H1 (cell line): ENCODE results near the gene TRAK1. TPM values are rescaled to one million over a fixed set of nuclear protein-coding genes. Genes with fewer than 3 reads are reported as not detected.

Experiments
- CTCF ChIA-PET: fragments of 300-600 bp; sonication (Branson Sonifier 250); formaldehyde crosslinking; loops from one replicate; lab custom pipeline; 2021; ENCODE audit not compliant: partially characterized antibody; lab: Charles Lee
- POLR2A ChIA-PET: fragments of 300-600 bp; sonication (Branson Sonifier 250); formaldehyde crosslinking; loops from one replicate; lab custom pipeline; 2021; ENCODE audit warnings: inconsistent platforms; ENCODE audit not compliant: partially characterized antibody; lab: Charles Lee
- DNase-seq, 2 experiments: peaks; one replicate each; pipeline versions ENCODE4 v3.0.0 to v3.0.0-alpha.2; 2010 to 2022; ENCODE audit warnings: low spot score in 2 of 2, low read depth in 1 of 2, mixed read lengths in 1 of 2
- FAIRE-seq: peaks from 2 replicates; lab custom pipeline; 2011; peaks lifted over from hg19 to GRCh38; lab: Jason Lieb, UNC
- H2AFZ ChIP-seq: 2 replicates; pipeline ENCODE4 v1.8.1; 2012; ENCODE audit warnings: low read length, inconsistent platforms
- H2AK5ac ChIP-seq: 2 replicates; pipeline ENCODE4 v1.6.1; 2013; ENCODE audit warnings: low read depth, low read length
- H2BK120ac ChIP-seq: replicated peaks from 2 replicates; pipeline ENCODE3; 2013; ENCODE audit warnings: low read depth, low read length, inconsistent platforms
- H2BK12ac ChIP-seq: 2 replicates; pipeline ENCODE4 v1.6.1; 2013; ENCODE audit warnings: low read depth, low read length
- H2BK15ac ChIP-seq: 2 replicates; pipeline ENCODE4 v1.6.1; 2013; ENCODE audit warnings: low read length
- H2BK20ac ChIP-seq: 2 replicates; pipeline ENCODE4 v1.6.1; 2013; ENCODE audit warnings: low read length
- H2BK5ac ChIP-seq: 2 replicates; pipeline ENCODE4 v1.6.1; 2013; ENCODE audit warnings: low read depth, low read length
- H3K14ac ChIP-seq: 2 replicates; pipeline ENCODE4 v1.6.1; 2013; ENCODE audit warnings: inconsistent platforms; ENCODE audit not compliant: insufficient read length
- H3K18ac ChIP-seq: 2 replicates; pipeline ENCODE4 v1.6.1; 2013; ENCODE audit warnings: low read length; ENCODE audit errors: extremely low read depth
- H3K23ac ChIP-seq: 2 replicates; pipeline ENCODE4 v1.6.1; 2013; ENCODE audit warnings: inconsistent platforms; ENCODE audit not compliant: insufficient read length
- H3K23me2 ChIP-seq: 2 replicates; pipeline ENCODE4 v1.6.1; 2013; ENCODE audit warnings: low read depth, low read length
- H3K27ac ChIP-seq: 2 replicates; pipeline ENCODE4 v1.6.1; 2011; ENCODE audit warnings: low read depth, low read length, inconsistent platforms
- H3K27me3 ChIP-seq, 4 experiments: replicated peaks in 1 of 4; 1 replicate in 1 of 4; 2 replicates in 3 of 4; pipeline versions ENCODE4 v1.6.1 to v1.8.1; 2011 to 2013; ENCODE audit warnings: low read length in 3 of 4, mild to moderate bottlenecking in 3 of 4, inconsistent platforms in 2 of 4, mixed read lengths in 2 of 4, moderate library complexity in 1 of 4; ENCODE audit not compliant: control insufficient read depth in 3 of 4, insufficient read depth in 3 of 4; ENCODE audit errors: extremely low read depth in 1 of 4
- H3K36me3 ChIP-seq, 4 experiments: 2 replicates each; pipeline versions ENCODE4 v1.6.1 to v1.8.1; 2011 to 2013; ENCODE audit warnings: mild to moderate bottlenecking in 4 of 4, low read length in 3 of 4, moderate library complexity in 2 of 4, control low read depth in 1 of 4, inconsistent platforms in 1 of 4; ENCODE audit not compliant: insufficient read depth in 4 of 4, control insufficient read depth in 2 of 4
- H3K4ac ChIP-seq: replicated peaks from 2 replicates; pipeline ENCODE3; 2013; ENCODE audit warnings: low read length, low read depth, mixed read lengths, inconsistent platforms; ENCODE audit not compliant: insufficient read length
- H3K4me1 ChIP-seq, 4 experiments: replicated peaks in 1 of 4; 1 replicate in 1 of 4; 2 replicates in 3 of 4; pipeline versions ENCODE4 v1.6.1 to v1.8.1; 2011 to 2013; ENCODE audit warnings: low read length in 3 of 4, inconsistent platforms in 2 of 4, mixed read lengths in 1 of 4; ENCODE audit not compliant: insufficient read depth in 4 of 4, control insufficient read depth in 3 of 4
- H3K4me2 ChIP-seq, 2 experiments: 2 replicates each; pipeline versions ENCODE4 v1.6.1 to v1.8.1; 2011 to 2013; ENCODE audit warnings: low read depth in 2 of 2, low read length in 2 of 2, control low read depth in 1 of 2, inconsistent platforms in 1 of 2, mild to moderate bottlenecking in 1 of 2; ENCODE audit not compliant: insufficient read depth in 1 of 2
- H3K4me3 ChIP-seq, 4 experiments: fragments of 200-600, 300-600 bp in 1 of 4; sonication (generic), shearing (Covaris generic), sonication (Bioruptor Twin) in 1 of 4; 2 replicates each; pipeline versions ENCODE4 v1.5.1 to v1.8.1; 2011 to 2016; ENCODE audit warnings: low read length in 4 of 4, low read depth in 3 of 4, control low read depth in 2 of 4, inconsistent platforms in 2 of 4, mild to moderate bottlenecking in 2 of 4, mixed read lengths in 1 of 4, moderate library complexity in 1 of 4; ENCODE audit not compliant: insufficient read depth in 2 of 4; ENCODE audit errors: extremely low read depth in 1 of 4
- H3K56ac ChIP-seq: replicated peaks from 2 replicates; pipeline ENCODE3; 2013; ENCODE audit warnings: low read depth, mild to moderate bottlenecking, mixed read lengths, low read length, inconsistent platforms; ENCODE audit not compliant: insufficient read length
- H3K79me1 ChIP-seq: 2 replicates; pipeline ENCODE4 v1.6.1; 2013; ENCODE audit warnings: low read depth, low read length, control low read depth
- H3K79me2 ChIP-seq, 2 experiments: 2 replicates each; pipeline versions ENCODE4 v1.6.1 to v1.8.1; 2012 to 2013; ENCODE audit warnings: low read length in 2 of 2, mild to moderate bottlenecking in 2 of 2, inconsistent platforms in 1 of 2; ENCODE audit not compliant: insufficient read depth in 2 of 2, control insufficient read depth in 1 of 2
- H3K9ac ChIP-seq, 4 experiments: replicated peaks in 1 of 4; 1 replicate in 1 of 4; 2 replicates in 3 of 4; pipeline versions ENCODE4 v1.6.1 to v1.8.1; 2011 to 2013; ENCODE audit warnings: low read depth in 3 of 4, low read length in 3 of 4, control low read depth in 2 of 4, mild to moderate bottlenecking in 2 of 4, moderate library complexity in 2 of 4, inconsistent platforms in 1 of 4; ENCODE audit errors: extremely low read depth in 1 of 4
- H3K9me3 ChIP-seq, 2 experiments: 2 replicates each; pipeline versions ENCODE4 v1.6.1 to v1.8.1; 2012 to 2013; ENCODE audit warnings: mild to moderate bottlenecking in 2 of 2, moderate library complexity in 2 of 2, control low read depth in 1 of 2, inconsistent platforms in 1 of 2, low read depth in 1 of 2, low read length in 1 of 2, mixed read lengths in 1 of 2; ENCODE audit not compliant: insufficient read depth in 2 of 2
- H4K20me1 ChIP-seq, 2 experiments: replicated peaks in 1 of 2; 2 replicates each; pipeline versions ENCODE3 to v1.8.1; 2011 to 2013; ENCODE audit warnings: inconsistent platforms in 2 of 2, low read length in 2 of 2, mild to moderate bottlenecking in 1 of 2; ENCODE audit not compliant: insufficient read depth in 2 of 2, control insufficient read depth in 1 of 2
- H4K5ac ChIP-seq: 2 replicates; pipeline ENCODE4 v1.6.1; 2013; ENCODE audit warnings: low read length, low read depth, mixed read lengths, inconsistent platforms; ENCODE audit not compliant: insufficient read length
- H4K8ac ChIP-seq: 2 replicates; pipeline ENCODE4 v1.8.0; 2013; ENCODE audit warnings: mild to moderate bottlenecking, moderate library complexity, low read length, inconsistent platforms; ENCODE audit not compliant: insufficient read depth; ENCODE audit errors: extremely low read depth
- H4K91ac ChIP-seq: replicated peaks from 2 replicates; pipeline ENCODE3; 2013; ENCODE audit warnings: low read length, mixed read lengths, inconsistent platforms; ENCODE audit not compliant: insufficient read length
- CHD2 ChIP-seq: IDR thresholded peaks from 2 replicates; pipeline ENCODE4 v1.6.1; 2012; ENCODE audit warnings: low read length, improper control_type of control experiment
- TCF12 ChIP-seq: IDR thresholded peaks from 2 replicates; pipeline ENCODE4 v1.6.1; 2011; ENCODE audit warnings: low read depth, mild to moderate bottlenecking, low read length
- YY1 ChIP-seq: IDR thresholded peaks from 2 replicates; pipeline ENCODE4 v1.6.1; 2011; ENCODE audit warnings: low read depth, mild to moderate bottlenecking, low read length
- WGBS, 2 experiments: shearing (Covaris generic) in 1 of 2; methylation state at CpG; one replicate each; pipeline versions ENCODE4 v1.1.6 to v1.1.7; 2013 to 2015; ENCODE audit warnings: low lambda C conversion rate in 2 of 2, mixed read lengths in 2 of 2, inconsistent platforms in 1 of 2, low coverage in 1 of 2, missing lambda C conversion rate in 1 of 2; ENCODE audit not compliant: insufficient replicate concordance in 2 of 2, insufficient coverage in 1 of 2, insufficient read length in 1 of 2; ENCODE audit errors: extremely low coverage in 1 of 2, missing lambda C conversion rate in 1 of 2; 5-methylcytosine and 5-hydroxymethylcytosine counted together
- polyA plus RNA-seq, 7 experiments: library from polyadenylated mRNA; depleted of rRNA in 3 of 7; stranded (reverse) in 5 of 7; unstranded in 2 of 7; fragments of >200 nt in 5 of 7; fragments of 200-250 nt in 2 of 7; gene quantifications; 1 replicate in 5 of 7; 2 replicates in 1 of 7; 4 replicates in 1 of 7; pipeline versions ENCODE4 v1.2.1 to v1.2.3, GENCODE V29; 2011 to 2013; ENCODE audit warnings: missing spikeins in 2 of 7, mixed read lengths in 2 of 7
- total RNA-seq: library from RNA; stranded (reverse); fragmentation: NEBNext Ultra II Directional; extraction: Animal tissue kit (Norgen Biotek cat#: 25700); gene quantifications from 2 replicates; pipeline ENCODE4 v1.2.1, GENCODE V29; 2021
- TF ChIP-seq, protein P1 (sequence below): IDR thresholded peaks from 2 replicates; pipeline ENCODE4 v1.6.1; 2012; ENCODE audit warnings: inconsistent platforms

Gene TRAK1
- total and polyA plus RNA-seq, 2 of the 8 experiments (the other 6 are each of a cell fraction or from before 2014, with no cell fraction given): 21.3 to 32.7 TPM

- no peak for TF ChIP-seq TCF12
- no peak for TF ChIP-seq YY1
- TF ChIP-seq, protein P1, sequence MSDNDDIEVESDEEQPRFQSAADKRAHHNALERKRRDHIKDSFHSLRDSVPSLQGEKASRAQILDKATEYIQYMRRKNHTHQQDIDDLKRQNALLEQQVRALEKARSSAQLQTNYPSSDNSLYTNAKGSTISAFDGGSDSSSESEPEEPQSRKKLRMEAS: no peak
- no peak for TF ChIP-seq CHD2
- H3K9ac ChIP-seq: no peak overlapping the region
- no peak overlapping the region for H3K14ac ChIP-seq
- no peak overlapping the region for H3K18ac ChIP-seq
- no peak overlapping the region for H3K4me3 ChIP-seq
- no peak overlapping the region for H4K91ac ChIP-seq
- H3K56ac ChIP-seq: no peak overlapping the region
- H3K79me2 ChIP-seq: no peaks in the 10 kb centered on the region
- H3K4me2 ChIP-seq: no peak overlapping the region
- CTCF ChIA-PET: interaction anchor here (1.3 to 1.6 kb wide), 2 partner anchors 20 to 38 kb away, joined by 4 to 8 read pairs; no protein-coding TSS in a partner anchor
- H3K36me3 ChIP-seq: no peaks in the 10 kb centered on the region
- H2BK12ac ChIP-seq: no peak overlapping the region
- H3K27me3 ChIP-seq: peaks cover 2 to 25% (median 24%) of the 10 kb centered on the region in 4 experiments
- no peak overlapping the region for H2BK120ac ChIP-seq
- peaks cover 7 to 12% of the 10 kb centered on the region in 2 experiments; a peak in 3 of 4 replicates for H3K9me3 ChIP-seq
- DNase-seq: no peak
- H3K4me1 ChIP-seq: peaks cover 0 to 7% (median 1%) of the 10 kb centered on the region in 4 experiments; a peak in 4 of 7 replicates
- H3K23me2 ChIP-seq: peaks cover 4% of the 10 kb centered on the region
- H3K27ac ChIP-seq: no peak overlapping the region
- no peak overlapping the region for H3K23ac ChIP-seq
- WGBS, 2 experiments: 87% methylated on average over 6 of the region's 6 CpGs; no CpG with 5 or more reads in 1 of the 2 experiments
- H2BK5ac ChIP-seq: no peak overlapping the region
- H2BK20ac ChIP-seq: no peak overlapping the region
- POLR2A ChIA-PET: no interaction called here
- FAIRE-seq: no peak
- no peak overlapping the region for H2BK15ac ChIP-seq
- H4K20me1 ChIP-seq: no peaks in the 10 kb centered on the region
- H4K8ac ChIP-seq: no peak overlapping the region
- no peak overlapping the region for H2AK5ac ChIP-seq
- H3K79me1 ChIP-seq: no peaks in the 10 kb centered on the region
- H2AFZ ChIP-seq: no peak overlapping the region
- H3K4ac ChIP-seq: no peak overlapping the region
- no peak overlapping the region for H4K5ac ChIP-seq
Measured at GRCh38 chr3:42267878-42268277, 176.7 kb downstream of the TRAK1 start.
